GM19452 (cell line): ENCODE results near the gene LYL1.
"Not testable (repeated sequence)": the region's sequence is repeated elsewhere in the genome, so short reads cannot be mapped to it uniquely, and the experiment has no call there.

ENCODE experiments used
- ATAC-seq: cut with Tn5 transposase; IDR thresholded peaks from one replicate; pipeline ENCODE4 v1.9.1; 2021; ENCODE audit not compliant: unreplicated experiment

The LYL1 gene

DNA sequence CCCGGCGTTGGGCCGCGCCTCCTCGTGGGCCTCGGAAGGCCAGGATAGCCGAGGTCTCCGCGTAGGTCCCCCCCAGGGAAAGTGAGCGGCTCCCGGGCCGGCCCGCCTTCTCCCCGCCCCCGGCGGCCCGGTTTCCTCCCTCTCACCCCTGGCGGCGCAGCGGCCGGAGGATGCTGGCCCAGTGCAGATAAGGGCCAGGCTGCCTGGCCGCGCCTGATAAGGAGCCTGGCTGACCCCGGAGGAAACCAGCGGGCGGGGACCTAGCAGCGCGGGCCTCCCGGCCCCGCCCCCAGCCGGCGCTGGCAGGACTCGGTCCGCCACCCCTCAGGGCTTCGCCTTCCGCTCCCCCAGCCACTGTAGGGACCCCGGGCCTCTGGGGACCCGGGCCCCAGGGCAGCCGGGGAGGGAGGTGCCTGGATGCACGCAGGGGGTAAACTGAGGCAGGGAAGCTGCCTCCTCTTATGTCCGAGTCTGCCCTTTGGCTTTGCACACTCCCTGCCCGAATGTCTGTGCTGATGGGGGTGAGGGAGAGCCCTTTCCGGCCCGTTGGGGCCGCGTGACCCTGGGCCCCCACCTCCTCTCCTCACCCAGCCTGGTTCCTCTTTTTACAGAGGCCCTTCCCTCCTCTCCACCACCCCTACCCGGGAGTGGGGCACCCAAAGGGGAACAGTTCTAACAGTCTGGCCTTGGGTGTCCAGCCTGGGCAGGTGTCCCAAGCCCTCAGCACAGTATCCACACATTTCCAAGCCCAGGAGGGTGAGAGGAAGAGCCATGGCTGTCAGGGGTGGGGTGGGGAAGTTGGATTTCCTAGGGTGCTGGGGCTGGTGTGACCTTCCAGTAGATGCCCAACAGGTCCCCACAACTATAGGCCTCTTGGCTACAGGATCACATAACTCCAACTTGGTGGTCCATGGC is at the start of gene LYL1:
Gene LYL1 (minus strand): TSS at position 193 of the 915 bp plus-strand sequence. CDS start 1,687 bp downstream, outside the sequence.
- ATAC-seq: peak; percentile 41

DNA sequence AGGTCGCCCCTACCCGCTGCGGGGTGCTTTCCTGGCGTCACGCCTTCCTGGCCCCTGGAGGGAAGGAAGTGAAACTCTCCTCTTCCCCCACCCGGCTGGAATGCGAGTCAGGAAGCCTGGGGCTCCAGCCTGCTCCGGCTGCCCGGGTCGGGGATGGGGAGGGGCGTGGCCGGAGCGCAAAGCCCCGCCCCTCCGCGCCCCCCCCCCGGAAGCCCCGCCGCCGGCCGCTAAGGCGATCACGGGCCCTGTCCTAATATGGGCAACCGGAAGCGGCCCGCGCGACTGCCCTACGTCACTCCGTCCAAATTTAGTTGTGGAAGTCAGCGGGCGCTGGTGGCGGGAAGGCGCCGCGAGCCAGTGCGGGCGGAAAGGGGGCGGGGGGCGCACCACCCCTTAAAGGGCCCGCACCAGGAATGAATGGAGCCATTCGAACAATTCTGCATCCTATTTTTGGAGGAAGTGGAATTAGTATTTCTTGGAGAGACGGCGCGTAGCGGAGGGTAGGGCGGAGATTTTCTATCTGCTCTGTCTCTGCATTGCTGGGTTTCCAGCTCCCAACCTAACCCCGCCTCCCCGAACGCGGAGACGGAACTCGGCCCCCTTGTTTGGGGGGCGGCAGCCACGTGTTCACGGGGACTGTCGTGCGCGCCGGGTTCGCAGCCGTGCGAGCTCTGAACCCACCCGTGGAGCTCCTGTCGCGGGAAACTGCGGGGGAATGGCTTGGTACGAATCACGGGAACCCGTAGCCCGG is 49.1 kb upstream of the LYL1 start:
- peak; percentile 34 for ATAC-seq

GRCh38 chr19:13150931-13151604 is 48.4 kb upstream of the LYL1 start:
- no peak for ATAC-seq

GRCh38 chr19:13150187-13150930 is 47.7 kb upstream of the LYL1 start, which contains the start of the genes IER2 and STX10:
Gene IER2, plus strand, starts transcription at chr19:13150411. Its CDS starts 2,776 bp downstream, at chr19:13153187.
Gene STX10, minus strand, starts transcription at chr19:13150375. Its CDS starts 202 bp downstream, at chr19:13150173.
- ATAC-seq: peak; percentile 32

DNA sequence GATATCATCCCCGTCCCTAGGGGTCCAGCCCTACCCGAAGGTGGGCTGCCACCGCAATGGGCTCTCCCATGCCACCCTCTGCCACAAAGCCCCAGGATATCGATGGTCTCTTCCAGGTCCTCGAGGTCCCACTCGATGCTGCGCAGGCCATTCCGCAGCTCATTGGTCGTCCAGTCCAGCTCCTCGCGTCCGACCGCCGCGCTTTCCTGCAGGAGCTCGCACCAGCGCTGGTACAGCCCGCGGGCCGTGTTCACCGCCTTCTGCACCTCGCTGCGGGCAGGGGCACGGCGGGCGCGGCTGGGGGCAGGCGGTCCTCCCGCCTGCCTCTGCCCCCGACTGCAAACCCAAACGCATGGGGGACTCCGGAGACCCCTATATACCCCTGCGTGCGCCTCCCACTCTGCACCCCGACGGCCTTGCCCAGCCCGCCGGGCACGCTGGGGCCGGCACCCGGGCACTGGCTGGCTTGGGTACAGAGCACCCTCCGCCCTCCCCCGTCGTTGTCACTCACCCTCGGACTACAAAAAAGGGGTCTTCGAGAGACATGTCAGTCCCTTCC is 47.0 kb upstream of the LYL1 start:
- peak; percentile 4 for ATAC-seq

DNA sequence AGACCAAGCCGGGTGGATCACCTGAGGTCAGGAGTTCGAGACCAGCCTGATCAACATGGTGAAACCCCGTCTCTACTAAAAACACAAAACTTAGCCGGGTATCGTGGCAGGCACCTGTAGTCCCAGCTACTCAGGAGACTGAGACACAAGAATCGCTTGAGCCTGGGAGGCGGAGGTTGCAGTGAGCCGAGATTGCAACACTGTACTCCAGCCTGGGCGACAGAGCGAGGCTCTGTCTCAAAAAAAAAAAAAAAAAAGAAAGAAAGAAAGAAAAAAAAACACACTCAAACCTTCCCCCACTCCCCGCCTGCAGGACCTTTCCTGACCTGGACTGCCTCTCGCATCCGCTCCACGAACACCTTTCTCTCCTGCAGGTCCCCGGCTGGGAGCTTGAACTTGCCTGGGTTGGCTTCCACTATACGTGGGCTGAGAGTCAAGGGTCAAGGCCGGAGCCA is 46.5 kb upstream of the LYL1 start:
- not testable (repeated sequence) for ATAC-seq

GRCh38 chr19:13146763-13147563 is 44.3 kb upstream of the LYL1 start:
- ATAC-seq: no peak

GRCh38 chr19:13139633-13140311 is 37.1 kb upstream of the LYL1 start:
- no peak for ATAC-seq

DNA sequence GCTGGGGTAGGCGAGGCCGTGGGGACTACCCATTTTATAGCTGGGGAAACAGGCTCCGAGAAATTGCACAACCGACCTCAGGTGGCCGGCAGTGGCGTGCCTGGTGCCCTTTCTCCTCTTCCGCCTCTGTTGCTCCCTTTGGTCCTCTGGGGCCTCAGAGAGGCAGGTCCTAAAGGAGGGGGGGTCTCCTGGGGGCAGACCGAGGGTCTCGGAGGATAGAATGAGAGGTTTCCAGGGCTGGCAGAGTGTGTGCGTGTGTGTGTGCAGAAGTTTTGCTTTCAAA is 36.2 kb upstream of the LYL1 start:
- ATAC-seq: no peak

DNA sequence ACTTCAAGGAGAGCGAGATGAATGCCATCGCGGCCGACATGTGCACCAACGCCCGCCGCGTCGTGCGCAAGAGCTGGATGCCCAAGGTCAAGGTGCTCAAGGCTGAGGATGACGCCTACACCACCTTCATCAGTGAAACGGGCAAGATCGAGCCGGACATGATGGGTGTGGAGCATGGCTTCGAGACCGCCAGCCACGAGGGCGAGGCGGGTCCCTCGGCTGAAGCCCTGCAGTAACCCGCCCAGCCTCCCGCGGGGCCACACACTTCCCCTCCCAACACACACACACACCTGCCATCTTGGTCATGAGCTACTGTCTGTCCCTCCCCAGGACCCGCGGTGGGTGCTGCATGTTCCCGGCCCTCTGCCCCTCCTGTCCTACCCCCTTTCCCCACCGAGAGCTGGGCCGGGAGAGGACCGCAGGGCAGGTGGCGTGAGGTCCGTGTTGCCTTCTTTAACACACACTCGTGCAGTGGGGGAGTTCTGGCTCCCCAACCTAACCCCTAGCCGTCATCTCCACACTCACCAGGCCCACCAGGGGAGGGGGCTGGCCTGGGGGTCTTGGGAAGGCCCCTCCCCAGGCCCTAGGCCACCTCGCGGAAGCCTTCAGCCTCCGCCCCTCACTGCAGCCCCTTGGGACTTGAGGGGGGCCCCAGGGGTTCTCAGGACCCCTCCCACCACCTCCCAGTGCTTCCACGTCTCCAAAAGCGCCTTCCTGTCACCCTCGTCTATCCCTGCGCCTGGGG is 35.7 kb upstream of the LYL1 start:
- ATAC-seq: no peak

DNA sequence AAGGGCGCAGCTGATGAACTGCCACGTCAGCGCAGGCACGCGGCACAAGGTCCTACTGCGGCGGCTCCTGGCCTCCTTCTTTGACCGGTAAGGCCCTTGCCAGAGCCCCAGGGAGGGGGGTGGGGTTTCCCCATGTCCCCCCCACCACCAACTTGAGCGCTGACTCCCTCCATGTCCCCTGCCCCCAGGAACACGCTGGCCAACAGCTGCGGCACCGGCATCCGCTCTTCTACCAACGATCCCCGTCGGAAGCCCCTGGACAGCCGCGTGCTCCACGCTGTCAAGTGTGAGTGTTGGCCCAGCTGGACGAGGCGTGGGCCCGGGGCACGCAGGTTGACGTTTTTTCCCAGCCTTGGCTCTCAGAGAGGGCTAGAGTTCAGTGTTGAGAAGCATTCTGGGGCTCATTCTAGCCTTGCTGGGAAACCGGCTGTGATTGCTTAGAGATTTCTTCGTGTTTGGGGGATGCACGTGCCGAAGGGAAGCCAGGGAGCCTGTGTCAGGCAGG is 34.7 kb upstream of the LYL1 start:
- ATAC-seq: no peak

GRCh38 chr19:13135068-13136062 is 32.7 kb upstream of the LYL1 start:
- no peak for ATAC-seq

DNA sequence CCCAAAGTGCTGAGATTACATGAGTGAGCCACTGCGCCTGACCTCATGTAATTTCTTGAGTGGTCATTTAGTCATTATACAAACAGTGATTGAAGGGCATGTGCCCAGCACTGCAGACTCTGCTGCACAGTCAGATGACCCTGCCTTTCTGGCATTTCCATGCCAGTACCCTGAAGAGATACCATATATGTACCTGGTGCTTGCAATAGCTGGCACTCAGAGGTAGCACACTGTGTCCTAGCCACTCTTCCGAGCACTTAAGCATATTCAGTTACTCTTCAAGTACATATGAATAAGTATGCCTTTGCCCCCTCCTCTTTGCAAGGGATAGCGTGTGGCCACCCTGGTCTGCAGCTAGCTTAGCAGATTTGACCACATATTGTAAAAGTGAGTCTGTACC is 32.0 kb upstream of the LYL1 start:
- no peak for ATAC-seq

DNA sequence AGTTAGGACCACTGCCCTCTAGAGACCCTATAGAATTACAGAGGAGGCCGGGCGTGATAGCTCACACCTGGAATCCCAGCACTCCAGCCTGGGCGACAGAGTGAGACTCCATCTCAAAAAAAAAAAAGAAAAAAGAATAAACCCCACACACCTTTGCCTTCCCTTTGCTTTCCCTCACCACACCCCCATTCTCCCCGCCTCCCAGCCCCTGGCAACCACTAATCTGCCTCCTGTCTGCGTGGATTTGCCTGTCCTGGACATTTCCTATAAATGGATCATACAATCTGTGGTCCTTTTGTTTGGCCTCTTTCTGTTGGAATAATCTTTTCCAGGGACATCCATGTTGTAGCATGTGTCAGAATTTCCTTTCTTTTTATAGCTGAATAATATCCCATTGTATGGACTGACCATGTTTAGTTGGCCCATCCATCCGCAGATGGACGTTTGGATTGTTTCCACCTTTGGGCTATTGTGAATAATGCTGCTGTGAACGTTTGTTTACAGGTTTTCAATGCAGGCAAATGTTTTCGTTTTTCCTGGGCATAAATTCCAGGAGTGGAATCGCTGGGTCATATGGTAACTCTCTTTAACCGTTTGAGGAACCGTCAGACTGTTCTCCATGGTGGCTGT is 30.7 kb upstream of the LYL1 start:
- ATAC-seq: no peak

GRCh38 chr19:13132471-13133180 is 30.0 kb upstream of the LYL1 start:
- no peak for ATAC-seq
